GM12878 (cell line): ENCODE measurements around the gene ADPRS. TPM values are rescaled to one million over a fixed set of nuclear protein-coding genes. Genes with fewer than 3 reads are reported as not detected.

Experiments used
- ATAC-seq: fragments of 200-7000 bp; cut with Tn5 transposase; 3 replicates; pipeline ENCODE4 v1.9.1; 2020; ENCODE audit warnings: mild to moderate bottlenecking, moderate library complexity
- BruUV-seq: library from RNA; stranded (reverse); fragments of 400-500 nt; replicated peaks from 2 replicates; lab custom pipeline; 2021; lab: Mats Ljungman, UMichigan
- CTCF ChIA-PET: fragments of 300-600 bp; sonication (Branson Sonifier 250); formaldehyde crosslinking; extraction: SDS; loops from one replicate; lab custom pipeline; 2021; ENCODE audit warnings: inconsistent platforms; lab: Yijun Ruan, JAX
- POLR2A ChIA-PET: fragments of 350-600 bp; formaldehyde crosslinking; extraction: SDS; loops from one replicate; lab custom pipeline; 2021; ENCODE audit warnings: inconsistent platforms; lab: Charles Lee
- RAD21 ChIA-PET: fragments of 300-600 bp; sonication (Branson Sonifier 250); formaldehyde crosslinking; loops from one replicate; lab custom pipeline; 2023; ENCODE audit warnings: antibody characterized with exemption; ENCODE audit not compliant: unreplicated experiment; lab: Charles Lee
- SMC1A ChIA-PET: fragments of 300-600 bp; sonication (Branson Sonifier 250); formaldehyde crosslinking; loops from one replicate; lab custom pipeline; 2023; ENCODE audit not compliant: unreplicated experiment, uncharacterized antibody; lab: Charles Lee
- DNase-seq: peaks from one replicate; pipeline ENCODE4 v3.0.0-alpha.2; 2011; ENCODE audit warnings: low read depth, low spot score
- FAIRE-seq: peaks from 3 replicates; lab custom pipeline; 2011; peaks lifted over from hg19 to GRCh38; lab: Jason Lieb, UNC
- H2AFZ ChIP-seq: 2 replicates; pipeline ENCODE4 v1.6.0; 2011; ENCODE audit warnings: low read depth, low read length, control low read depth; ENCODE audit not compliant: control insufficient read depth
- H3K27ac ChIP-seq: 2 replicates; pipeline ENCODE4 v1.5.1; 2011; ENCODE audit warnings: control low read depth; ENCODE audit not compliant: control insufficient read depth, insufficient read depth
- H3K27me3 ChIP-seq, 2 experiments: replicated peaks in 1 of 2; 2 replicates each; pipeline versions ENCODE4 v1.6.0 to v1.6.1; 2011; ENCODE audit warnings: low read length in 1 of 2; ENCODE audit not compliant: control insufficient read depth in 2 of 2, insufficient read depth in 2 of 2
- H3K36me3 ChIP-seq, 2 experiments: 2 replicates each; pipeline ENCODE4 v1.5.1; 2011; ENCODE audit warnings: low read length in 1 of 2; ENCODE audit not compliant: control insufficient read depth in 2 of 2, insufficient read depth in 2 of 2
- H3K4me1 ChIP-seq: 2 replicates; pipeline ENCODE4 v1.6.1; 2011; ENCODE audit warnings: mild to moderate bottlenecking, low read length, moderate library complexity, mixed read lengths; ENCODE audit not compliant: control insufficient read depth, insufficient read depth
- H3K4me2 ChIP-seq: 2 replicates; pipeline ENCODE4 v1.6.0; 2011; ENCODE audit warnings: control low read depth; ENCODE audit not compliant: control insufficient read depth, insufficient read depth
- H3K4me3 ChIP-seq: fragments of 200-600 bp; sonication (generic); 2 replicates; pipeline ENCODE4 v1.5.1; 2016
- H3K79me2 ChIP-seq: 2 replicates; pipeline ENCODE4 v1.6.0; 2011; ENCODE audit warnings: low read length; ENCODE audit not compliant: control insufficient read depth, insufficient read depth
- H3K9ac ChIP-seq: 2 replicates; pipeline ENCODE4 v1.8.0; 2011; ENCODE audit warnings: low read length, control low read depth, mixed read lengths; ENCODE audit not compliant: control insufficient read depth, insufficient read depth
- H3K9me3 ChIP-seq: replicated peaks from 3 replicates; pipeline ENCODE4 v1.5.1; 2011; ENCODE audit warnings: mild to moderate bottlenecking, low read length; ENCODE audit not compliant: control insufficient read depth, insufficient read depth
- H4K20me1 ChIP-seq: 2 replicates; pipeline ENCODE4 v1.6.0; 2011; ENCODE audit not compliant: control insufficient read depth, insufficient read depth
- BCLAF1 ChIP-seq: fragments of 450-650 bp; IDR thresholded peaks from 2 replicates; pipeline ENCODE4 v1.6.1; 2017; ENCODE audit warnings: antibody characterized with exemption, mild to moderate bottlenecking, moderate library complexity
- CHD4 ChIP-seq: fragments of 200-600 bp; sonication (generic); IDR thresholded peaks from 2 replicates; pipeline ENCODE4 v1.6.1; 2016; ENCODE audit warnings: mild to moderate bottlenecking
- ETV6 ChIP-seq, 2 experiments: fragments of 450-650 bp in 1 of 2; IDR thresholded peaks in 1 of 2; conservative IDR thresholded peaks in 1 of 2; 2 replicates each; pipeline ENCODE4 v1.6.1; 2014; ENCODE audit warnings: antibody characterized with exemption in 1 of 2, borderline replicate concordance in 1 of 2, low read depth in 1 of 2, mild to moderate bottlenecking in 1 of 2, moderate library complexity in 1 of 2
- NR2C2 ChIP-seq: IDR thresholded peaks from 2 replicates; pipeline ENCODE4 v1.6.1; 2011; ENCODE audit warnings: borderline replicate concordance, low read depth; ENCODE audit not compliant: control insufficient read depth, insufficient read length
- TCF12 ChIP-seq: IDR thresholded peaks from 2 replicates; pipeline ENCODE4 v1.6.1; 2011; ENCODE audit warnings: low read depth, mild to moderate bottlenecking, low read length
- TCF7 ChIP-seq: IDR thresholded peaks from 2 replicates; pipeline ENCODE4 v1.6.1; 2014; ENCODE audit warnings: antibody characterized with exemption, borderline replicate concordance
- USF2 ChIP-seq: IDR thresholded peaks from 2 replicates; pipeline ENCODE4 v1.6.1; 2011; ENCODE audit warnings: low read depth, low read length, improper control_type of control experiment, borderline replicate concordance
- WGBS: methylation state at CpG from one replicate; pipeline ENCODE4 v1.1.6; 2016; ENCODE audit warnings: low lambda C conversion rate; ENCODE audit not compliant: insufficient replicate concordance, insufficient coverage; ENCODE audit errors: missing lambda C conversion rate; 5-methylcytosine and 5-hydroxymethylcytosine counted together
- in situ Hi-C: fragments of 300-500 bp; cut with MboI; formaldehyde crosslinking; loops from 9 replicates; pipeline ENCODE4 v1.14.3; 2018; ENCODE audit warnings: mixed read lengths
- intact Hi-C: fragments of 100-400 bp; cut with micrococcal nuclease; formaldehyde crosslinking; loops from one replicate; pipeline ENCODE4 v1.14.2; 2022; ENCODE audit not compliant: unreplicated experiment
- polyA plus RNA-seq, 11 experiments: library from polyadenylated mRNA; depleted of rRNA in 4 of 11; unstranded in 6 of 11; stranded (reverse) in 5 of 11; fragments of >200 nt; fragmentation: Nextera tagmentation in 4 of 11; fragmentation: Illumina TruSeq in 1 of 11; extraction: Ambion mirVana in 4 of 11; extraction: Trizol in 1 of 11; gene quantifications; 1 replicate in 1 of 11; 2 replicates in 10 of 11; pipeline versions ENCODE4 v1.2.1 to v1.2.3, GENCODE V29; 2011 to 2016; ENCODE audit warnings: inconsistent platforms in 2 of 11, missing spikeins in 2 of 11, low read depth in 1 of 11
- total RNA-seq, 4 experiments: library from RNA; depleted of rRNA in 3 of 4; stranded (reverse); fragments of >200 nt in 3 of 4; fragmentation: Illumina TruSeq in 1 of 4; extraction: Trizol in 1 of 4; gene quantifications; 2 replicates each; pipeline versions ENCODE4 v1.2.1 to v1.2.3, GENCODE V29; 2013 to 2021
- TF ChIP-seq, protein P1 (sequence below): fragments of 450-650 bp; IDR thresholded peaks from 2 replicates; pipeline ENCODE4 v1.6.1; 2017; ENCODE audit warnings: borderline replicate concordance
- TF ChIP-seq, protein P2 (sequence below): fragments of 450-650 bp; IDR thresholded peaks from 2 replicates; pipeline ENCODE4 v1.6.1; 2016; ENCODE audit warnings: mild to moderate bottlenecking
- TF ChIP-seq, protein P3 (sequence below): fragments of 450-650 bp; IDR thresholded peaks from 2 replicates; pipeline ENCODE4 v1.6.1; 2018; ENCODE audit warnings: mild to moderate bottlenecking, low read depth, moderate library complexity; ENCODE audit not compliant: partially characterized antibody

The ADPRS gene
- total and polyA plus RNA-seq, 10 of the 15 experiments (the other 5 are each of a cell fraction or from before 2014, with no cell fraction given): 7.6 to 57.6 (median 39.1) TPM

GRCh38 chr1:36125129-36125991 is 36.7 kb downstream of the ADPRS start, which contains the start of gene COL8A2:
COL8A2 (minus strand) TSS chr1:36125222; CDS start chr1:36100242, 24,980 bp downstream.
- no peaks in the 10 kb centered on the region for H3K9me3 ChIP-seq
- no peaks in the 10 kb centered on the region for H3K79me2 ChIP-seq
- CTCF ChIA-PET: no interaction called here
- H4K20me1 ChIP-seq: no peaks in the 10 kb centered on the region; the same call in 1 of the 2 replicates
- TF ChIP-seq BCLAF1: no peak
- TF ChIP-seq, protein P1, sequence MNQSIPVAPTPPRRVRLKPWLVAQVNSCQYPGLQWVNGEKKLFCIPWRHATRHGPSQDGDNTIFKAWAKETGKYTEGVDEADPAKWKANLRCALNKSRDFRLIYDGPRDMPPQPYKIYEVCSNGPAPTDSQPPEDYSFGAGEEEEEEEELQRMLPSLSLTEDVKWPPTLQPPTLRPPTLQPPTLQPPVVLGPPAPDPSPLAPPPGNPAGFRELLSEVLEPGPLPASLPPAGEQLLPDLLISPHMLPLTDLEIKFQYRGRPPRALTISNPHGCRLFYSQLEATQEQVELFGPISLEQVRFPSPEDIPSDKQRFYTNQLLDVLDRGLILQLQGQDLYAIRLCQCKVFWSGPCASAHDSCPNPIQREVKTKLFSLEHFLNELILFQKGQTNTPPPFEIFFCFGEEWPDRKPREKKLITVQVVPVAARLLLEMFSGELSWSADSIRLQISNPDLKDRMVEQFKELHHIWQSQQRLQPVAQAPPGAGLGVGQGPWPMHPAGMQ: no peak
- no peak for TF ChIP-seq CHD4
- no peak for TF ChIP-seq NR2C2
- TF ChIP-seq USF2: no peak
- TF ChIP-seq, protein P2, sequence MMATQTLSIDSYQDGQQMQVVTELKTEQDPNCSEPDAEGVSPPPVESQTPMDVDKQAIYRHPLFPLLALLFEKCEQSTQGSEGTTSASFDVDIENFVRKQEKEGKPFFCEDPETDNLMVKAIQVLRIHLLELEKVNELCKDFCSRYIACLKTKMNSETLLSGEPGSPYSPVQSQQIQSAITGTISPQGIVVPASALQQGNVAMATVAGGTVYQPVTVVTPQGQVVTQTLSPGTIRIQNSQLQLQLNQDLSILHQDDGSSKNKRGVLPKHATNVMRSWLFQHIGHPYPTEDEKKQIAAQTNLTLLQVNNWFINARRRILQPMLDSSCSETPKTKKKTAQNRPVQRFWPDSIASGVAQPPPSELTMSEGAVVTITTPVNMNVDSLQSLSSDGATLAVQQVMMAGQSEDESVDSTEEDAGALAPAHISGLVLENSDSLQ: no peak
- TF ChIP-seq TCF7: no peak
- no peak for TF ChIP-seq TCF12
- TF ChIP-seq, protein P3, sequence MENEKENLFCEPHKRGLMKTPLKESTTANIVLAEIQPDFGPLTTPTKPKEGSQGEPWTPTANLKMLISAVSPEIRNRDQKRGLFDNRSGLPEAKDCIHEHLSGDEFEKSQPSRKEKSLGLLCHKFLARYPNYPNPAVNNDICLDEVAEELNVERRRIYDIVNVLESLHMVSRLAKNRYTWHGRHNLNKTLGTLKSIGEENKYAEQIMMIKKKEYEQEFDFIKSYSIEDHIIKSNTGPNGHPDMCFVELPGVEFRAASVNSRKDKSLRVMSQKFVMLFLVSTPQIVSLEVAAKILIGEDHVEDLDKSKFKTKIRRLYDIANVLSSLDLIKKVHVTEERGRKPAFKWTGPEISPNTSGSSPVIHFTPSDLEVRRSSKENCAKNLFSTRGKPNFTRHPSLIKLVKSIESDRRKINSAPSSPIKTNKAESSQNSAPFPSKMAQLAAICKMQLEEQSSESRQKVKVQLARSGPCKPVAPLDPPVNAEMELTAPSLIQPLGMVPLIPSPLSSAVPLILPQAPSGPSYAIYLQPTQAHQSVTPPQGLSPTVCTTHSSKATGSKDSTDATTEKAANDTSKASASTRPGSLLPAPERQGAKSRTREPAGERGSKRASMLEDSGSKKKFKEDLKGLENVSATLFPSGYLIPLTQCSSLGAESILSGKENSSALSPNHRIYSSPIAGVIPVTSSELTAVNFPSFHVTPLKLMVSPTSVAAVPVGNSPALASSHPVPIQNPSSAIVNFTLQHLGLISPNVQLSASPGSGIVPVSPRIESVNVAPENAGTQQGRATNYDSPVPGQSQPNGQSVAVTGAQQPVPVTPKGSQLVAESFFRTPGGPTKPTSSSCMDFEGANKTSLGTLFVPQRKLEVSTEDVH: no peak
- TF ChIP-seq ETV6 (conservative IDR thresholded peaks at IDR 0.05 in 1 of 2, IDR thresholded peaks at IDR 0.05 in 1 of 2; ENCODE audit: borderline replicate concordance in 1 of 2, low read depth in 1 of 2): no peak
- no peaks in the 10 kb centered on the region for H3K36me3 ChIP-seq
- intact Hi-C loops: no loop called here
- peaks cover 11% of the 10 kb centered on the region for H3K4me1 ChIP-seq
- RAD21 ChIA-PET: no interaction called here
- SMC1A ChIA-PET: no interaction called here
- DNase-seq (no peak), ATAC-seq (no peak), FAIRE-seq (no peak)
- no peak within 1 kb of the TSS for H3K9ac ChIP-seq
- BruUV-seq: no TSS peak
- in situ Hi-C loops: no loop called here
- WGBS: 41% methylated on average over 27 of the region's 77 CpGs
- POLR2A ChIA-PET: interaction anchor here (0.6 kb wide), 1 partner anchor 1349 kb away, joined by 3 read pairs; no protein-coding TSS in a partner anchor
- H3K4me2 ChIP-seq: no peak within 1 kb of the TSS
- H2AFZ ChIP-seq: no peak within 1 kb of the TSS
- no peak within 1 kb of the TSS for H3K4me3 ChIP-seq
- H3K27ac ChIP-seq: no peak within 1 kb of the TSS
- peaks cover 4 to 11% of the 10 kb centered on the region in 2 experiments; a peak in 3 of 4 replicates for H3K27me3 ChIP-seq
